ENCODE data around the gene ZNRF2. TPM values are rescaled to one million over a fixed set of nuclear protein-coding genes. Genes with fewer than 3 reads are reported as not detected.

The ZNRF2 gene
- total RNA-seq, 4 donors from 2014 or later = 19.6 to 26.3 (median 22.5) TPM

GRCh38 chr7:30335763-30336487 is 51.5 kb downstream of the ZNRF2 start:
- no peak overlapping the region for H3K27ac ChIP-seq
- H3K4me1 ChIP-seq = peaks cover 0 to 4% (median 0%) of the 10 kb centered on the region in 3 donors
- no peaks in the 10 kb centered on the region for H3K36me3 ChIP-seq
- intact Hi-C loops (cut with DNase I) = no loop called here
- H3K4me3 ChIP-seq = no peak overlapping the region
- no peaks in the 10 kb centered on the region for H3K27me3 ChIP-seq
- peaks cover 0 to under 1% (median 0%) of the 10 kb centered on the region in 3 donors for H3K9me3 ChIP-seq
- no peak for TF ChIP-seq POLR2A (IDR thresholded peaks at IDR 0.05)
- no peak for DNase-seq
- WGBS, 2 donors = 48 to 57% methylated on average over 4 of the region's 4 CpGs

DNA sequence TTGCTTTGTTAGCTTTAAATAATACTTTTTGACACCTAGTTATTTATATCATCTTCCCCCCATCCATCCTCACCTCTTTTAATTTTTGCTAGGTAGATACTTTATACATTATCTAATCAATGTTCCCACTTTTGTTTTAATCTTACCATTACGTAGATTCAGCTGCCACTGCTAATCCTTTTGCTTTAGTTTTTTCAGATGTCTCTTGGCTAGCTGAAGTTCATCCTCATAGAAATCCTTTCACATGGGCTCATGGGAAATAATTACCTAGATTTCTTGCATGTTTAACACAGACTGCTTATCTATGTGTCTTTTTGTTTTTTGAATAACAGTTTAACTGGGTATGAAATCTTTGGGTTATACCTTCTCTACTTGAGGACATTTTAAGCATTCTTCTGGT is 60.1 kb downstream of the ZNRF2 start:
- Histone ChIP-seq H3K4me3 (no peak overlapping the region), H3K4me1 (peaks cover 5 to 38% (median 11%) of the 10 kb centered on the region in 3 donors), H3K27ac (no peak overlapping the region), H3K27me3 (no peaks in the 10 kb centered on the region), H3K36me3 (no peaks in the 10 kb centered on the region), H3K9me3 (peaks cover 0 to 4% (median 0%) of the 10 kb centered on the region in 3 donors)
- intact Hi-C loops (cut with DNase I) = no loop called here
- no peak for TF ChIP-seq POLR2A (IDR thresholded peaks at IDR 0.05)
- TF ChIP-seq, protein P1, sequence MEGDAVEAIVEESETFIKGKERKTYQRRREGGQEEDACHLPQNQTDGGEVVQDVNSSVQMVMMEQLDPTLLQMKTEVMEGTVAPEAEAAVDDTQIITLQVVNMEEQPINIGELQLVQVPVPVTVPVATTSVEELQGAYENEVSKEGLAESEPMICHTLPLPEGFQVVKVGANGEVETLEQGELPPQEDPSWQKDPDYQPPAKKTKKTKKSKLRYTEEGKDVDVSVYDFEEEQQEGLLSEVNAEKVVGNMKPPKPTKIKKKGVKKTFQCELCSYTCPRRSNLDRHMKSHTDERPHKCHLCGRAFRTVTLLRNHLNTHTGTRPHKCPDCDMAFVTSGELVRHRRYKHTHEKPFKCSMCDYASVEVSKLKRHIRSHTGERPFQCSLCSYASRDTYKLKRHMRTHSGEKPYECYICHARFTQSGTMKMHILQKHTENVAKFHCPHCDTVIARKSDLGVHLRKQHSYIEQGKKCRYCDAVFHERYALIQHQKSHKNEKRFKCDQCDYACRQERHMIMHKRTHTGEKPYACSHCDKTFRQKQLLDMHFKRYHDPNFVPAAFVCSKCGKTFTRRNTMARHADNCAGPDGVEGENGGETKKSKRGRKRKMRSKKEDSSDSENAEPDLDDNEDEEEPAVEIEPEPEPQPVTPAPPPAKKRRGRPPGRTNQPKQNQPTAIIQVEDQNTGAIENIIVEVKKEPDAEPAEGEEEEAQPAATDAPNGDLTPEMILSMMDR (IDR thresholded peaks at IDR 0.05) = no peak
- no peak for DNase-seq
- WGBS, 2 donors = 42 to 57% methylated on average over 1 of the region's 1 CpG

DNA sequence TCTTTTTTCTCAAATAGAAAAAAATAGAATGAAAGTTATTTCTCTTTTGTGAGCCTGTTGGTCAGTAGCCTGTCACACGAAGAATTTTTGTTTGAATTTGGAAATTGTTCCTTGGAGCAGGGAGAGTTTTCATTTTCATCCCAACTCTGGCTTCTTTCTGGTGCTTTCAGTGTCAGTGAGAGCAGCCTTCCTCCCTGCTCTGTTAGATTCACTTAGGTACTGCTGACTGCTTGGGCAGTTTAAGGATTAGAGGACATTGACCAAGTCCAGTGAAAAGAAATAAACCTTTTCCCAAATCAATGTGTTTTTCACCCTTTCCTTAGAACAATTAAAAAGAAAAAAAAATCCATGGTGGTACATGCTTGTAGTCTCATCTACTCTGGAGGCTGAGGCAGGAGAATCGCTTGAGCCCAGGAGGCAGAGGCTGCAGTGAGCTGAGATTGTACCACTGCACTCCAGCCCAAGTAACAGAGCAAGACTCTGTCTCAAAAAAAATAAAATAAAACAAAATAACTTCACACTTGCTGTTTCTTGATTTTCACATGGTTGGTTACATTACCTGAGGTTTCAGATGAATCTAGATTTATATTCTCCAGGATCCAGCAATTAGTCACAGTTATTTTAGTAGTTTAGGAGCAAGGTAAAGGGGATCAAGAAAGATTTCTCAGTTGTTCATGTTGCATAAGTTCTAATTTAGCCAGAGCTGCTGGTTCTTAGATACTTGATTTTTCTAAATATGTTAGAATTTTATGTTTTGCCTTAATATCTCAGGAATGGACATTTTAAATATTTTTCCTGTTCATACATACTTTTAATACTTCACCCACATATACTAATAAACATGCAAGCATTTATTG is 63.1 kb downstream of the ZNRF2 start:
- Histone ChIP-seq H3K27ac (peak overlapping the region in 3 of 4 donors; percentile 12 to 71 (median 70)), H3K27me3 (no peaks in the 10 kb centered on the region), H3K9me3 (no peaks in the 10 kb centered on the region), H3K4me1 (peaks cover 5 to 68% (median 14%) of the 10 kb centered on the region in 3 donors), H3K36me3 (no peaks in the 10 kb centered on the region), H3K4me3 (no peak overlapping the region)
- intact Hi-C loops (cut with DNase I) = no loop called here
- WGBS, 2 donors = 69 to 89% methylated on average over 2 of the region's 2 CpGs
- no peak for DNase-seq
- TF ChIP-seq, protein P1 (IDR thresholded peaks at IDR 0.05) = no peak
- no peak for TF ChIP-seq POLR2A (IDR thresholded peaks at IDR 0.05)

DNA sequence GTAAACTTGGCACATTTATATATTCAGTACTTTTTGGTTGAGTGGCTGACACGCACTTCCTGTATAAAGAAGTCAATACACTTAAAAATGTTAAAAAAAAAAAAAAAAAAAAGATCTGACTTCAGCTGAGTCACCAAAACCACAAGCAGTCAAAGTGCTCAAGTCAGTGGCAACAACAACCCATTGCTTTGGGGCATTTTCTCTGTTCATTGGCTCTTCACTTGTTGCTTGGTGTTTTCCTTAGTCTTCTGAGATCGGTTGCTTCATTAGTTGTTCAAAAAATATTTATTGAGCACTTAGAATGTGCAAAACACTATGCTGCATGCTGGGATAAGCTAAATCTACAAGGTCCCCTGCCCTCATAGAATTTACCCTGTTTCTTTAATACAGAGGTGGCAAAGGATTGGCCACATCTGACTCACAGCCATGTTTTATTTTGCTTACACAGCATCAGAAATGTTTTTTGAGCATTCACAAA is 63.7 kb downstream of the ZNRF2 start:
- no peaks in the 10 kb centered on the region for H3K27me3 ChIP-seq
- no peak overlapping the region for H3K4me3 ChIP-seq
- intact Hi-C loops (cut with DNase I) = no loop called here
- peaks cover 5 to 68% (median 14%) of the 10 kb centered on the region in 3 donors for H3K4me1 ChIP-seq
- peak overlapping the region; percentile 32 to 71 (median 69) for H3K27ac ChIP-seq
- H3K9me3 ChIP-seq = no peaks in the 10 kb centered on the region
- TF ChIP-seq, protein P1 (IDR thresholded peaks at IDR 0.05) = no peak
- peak in 1 of 4 donors; percentile 44 for TF ChIP-seq POLR2A (IDR thresholded peaks at IDR 0.05)
- no peaks in the 10 kb centered on the region for H3K36me3 ChIP-seq
- WGBS, 2 donors = 17 to 32% methylated on average over 2 of the region's 2 CpGs
- DNase-seq = no peak

GRCh38 chr7:30349170-30349569 is 64.8 kb downstream of the ZNRF2 start:
- Histone ChIP-seq H3K27ac (peak overlapping the region in 3 of 4 donors; percentile 68 to 71 (median 70)), H3K4me3 (no peak overlapping the region), H3K27me3 (no peaks in the 10 kb centered on the region), H3K36me3 (no peaks in the 10 kb centered on the region), H3K4me1 (peaks cover 5 to 68% (median 14%) of the 10 kb centered on the region in 3 donors), H3K9me3 (no peaks in the 10 kb centered on the region)
- DNase-seq = no peak
- 75 to 84% methylated on average over 3 of the region's 3 CpGs for WGBS, 2 donors
- TF ChIP-seq, protein P1 (IDR thresholded peaks at IDR 0.05) = no peak
- no peak for TF ChIP-seq POLR2A (IDR thresholded peaks at IDR 0.05)
- intact Hi-C loops (cut with DNase I) = no loop called here

Data from esophagus squamous epithelium (tissue), 5 donors.